Lower leg skin (tissue), 3 donors: ENCODE measurements around the gene LGR4.

Experiments used
- POLR2A ChIP-seq, 2 donors: fragments of 450-650 bp; IDR thresholded peaks; one replicate each; pipeline ENCODE4 v1.6.1; 2016 to 2017; ENCODE audit warnings: antibody characterized with exemption in 2 of 2, mild to moderate bottlenecking in 1 of 2, moderate library complexity in 1 of 2
- TF ChIP-seq, protein P1 (sequence below), 3 donors: fragments of 450-650 bp; IDR thresholded peaks; one replicate each; pipeline ENCODE4 v1.5.1; 2016; ENCODE audit warnings: antibody characterized with exemption in 3 of 3, mild to moderate bottlenecking in 3 of 3, moderate library complexity in 2 of 3

DNA sequence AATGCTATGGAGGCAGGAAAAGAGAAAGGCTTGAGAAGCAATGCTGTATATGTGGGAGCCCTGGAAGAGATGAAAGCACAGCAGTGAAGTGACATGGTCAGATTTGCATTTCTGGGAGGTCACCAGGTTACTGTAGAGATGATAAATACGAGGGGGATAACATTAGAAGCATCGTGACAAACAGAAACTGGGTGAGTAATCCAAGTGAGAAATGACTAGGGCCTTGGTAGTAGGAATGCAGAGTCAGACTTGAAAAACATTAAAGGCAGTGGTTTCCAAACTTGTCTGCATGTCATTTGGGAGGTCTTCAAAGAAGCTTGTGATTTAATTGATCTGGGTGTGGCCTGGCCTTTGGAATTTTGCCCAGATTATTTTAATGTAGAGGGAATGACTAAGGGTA, 153.5 kb downstream of the LGR4 start:
- TF ChIP-seq, protein P1, sequence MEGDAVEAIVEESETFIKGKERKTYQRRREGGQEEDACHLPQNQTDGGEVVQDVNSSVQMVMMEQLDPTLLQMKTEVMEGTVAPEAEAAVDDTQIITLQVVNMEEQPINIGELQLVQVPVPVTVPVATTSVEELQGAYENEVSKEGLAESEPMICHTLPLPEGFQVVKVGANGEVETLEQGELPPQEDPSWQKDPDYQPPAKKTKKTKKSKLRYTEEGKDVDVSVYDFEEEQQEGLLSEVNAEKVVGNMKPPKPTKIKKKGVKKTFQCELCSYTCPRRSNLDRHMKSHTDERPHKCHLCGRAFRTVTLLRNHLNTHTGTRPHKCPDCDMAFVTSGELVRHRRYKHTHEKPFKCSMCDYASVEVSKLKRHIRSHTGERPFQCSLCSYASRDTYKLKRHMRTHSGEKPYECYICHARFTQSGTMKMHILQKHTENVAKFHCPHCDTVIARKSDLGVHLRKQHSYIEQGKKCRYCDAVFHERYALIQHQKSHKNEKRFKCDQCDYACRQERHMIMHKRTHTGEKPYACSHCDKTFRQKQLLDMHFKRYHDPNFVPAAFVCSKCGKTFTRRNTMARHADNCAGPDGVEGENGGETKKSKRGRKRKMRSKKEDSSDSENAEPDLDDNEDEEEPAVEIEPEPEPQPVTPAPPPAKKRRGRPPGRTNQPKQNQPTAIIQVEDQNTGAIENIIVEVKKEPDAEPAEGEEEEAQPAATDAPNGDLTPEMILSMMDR (IDR thresholded peaks at IDR 0.05): no peak
- no peak for TF ChIP-seq POLR2A (IDR thresholded peaks at IDR 0.05)
